Measurements from ENCODE around the gene TMEM126B.

The TMEM126B gene

DNA sequence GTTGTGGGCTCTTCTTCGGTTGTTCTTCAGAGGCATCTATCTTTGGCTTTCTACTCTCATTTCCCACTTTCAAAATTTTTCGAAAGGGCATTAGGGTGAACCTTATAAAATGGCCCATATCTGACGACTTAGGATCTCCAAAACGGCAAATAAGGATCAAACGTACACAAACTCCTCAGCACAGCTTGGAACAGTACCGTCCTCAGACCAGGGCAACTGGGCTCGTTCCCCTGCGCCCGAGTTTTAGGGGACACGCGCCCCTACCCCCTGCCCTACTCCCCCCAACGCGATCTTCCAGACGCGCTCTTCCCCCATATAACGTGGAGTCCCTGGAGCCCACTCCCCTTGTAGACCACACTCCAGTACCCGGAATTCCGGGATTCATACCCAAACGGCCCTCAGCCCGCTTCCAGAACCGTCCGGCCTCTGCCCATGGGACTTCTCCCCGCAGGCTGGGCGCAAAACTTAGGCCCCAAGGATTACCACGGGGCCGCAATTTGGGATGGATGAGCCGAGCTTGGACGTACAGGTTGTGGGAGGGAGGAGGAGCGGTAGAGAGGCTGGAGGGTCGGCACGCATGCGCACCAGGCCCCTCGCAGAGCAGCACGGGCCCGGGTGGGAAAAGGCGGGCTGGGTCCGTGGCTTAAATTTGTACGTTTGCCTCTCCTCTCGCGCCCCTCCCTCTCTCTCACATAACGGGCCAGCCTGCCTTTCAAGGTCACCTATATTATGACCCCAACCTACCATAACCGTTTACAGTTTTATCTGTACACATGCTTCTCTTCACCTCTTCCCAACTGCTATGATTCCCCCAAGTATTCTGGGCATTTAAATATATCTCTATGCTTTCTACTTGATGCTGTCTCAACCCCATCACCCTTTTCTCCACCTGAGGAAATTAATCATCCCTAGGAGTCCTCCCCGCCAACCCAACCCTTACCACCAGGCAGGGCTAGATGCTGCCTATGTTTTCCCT is 54.2 kb downstream of the TMEM126B start:
- DNase-seq (ENCODE audit: low spot score): no peak

DNA sequence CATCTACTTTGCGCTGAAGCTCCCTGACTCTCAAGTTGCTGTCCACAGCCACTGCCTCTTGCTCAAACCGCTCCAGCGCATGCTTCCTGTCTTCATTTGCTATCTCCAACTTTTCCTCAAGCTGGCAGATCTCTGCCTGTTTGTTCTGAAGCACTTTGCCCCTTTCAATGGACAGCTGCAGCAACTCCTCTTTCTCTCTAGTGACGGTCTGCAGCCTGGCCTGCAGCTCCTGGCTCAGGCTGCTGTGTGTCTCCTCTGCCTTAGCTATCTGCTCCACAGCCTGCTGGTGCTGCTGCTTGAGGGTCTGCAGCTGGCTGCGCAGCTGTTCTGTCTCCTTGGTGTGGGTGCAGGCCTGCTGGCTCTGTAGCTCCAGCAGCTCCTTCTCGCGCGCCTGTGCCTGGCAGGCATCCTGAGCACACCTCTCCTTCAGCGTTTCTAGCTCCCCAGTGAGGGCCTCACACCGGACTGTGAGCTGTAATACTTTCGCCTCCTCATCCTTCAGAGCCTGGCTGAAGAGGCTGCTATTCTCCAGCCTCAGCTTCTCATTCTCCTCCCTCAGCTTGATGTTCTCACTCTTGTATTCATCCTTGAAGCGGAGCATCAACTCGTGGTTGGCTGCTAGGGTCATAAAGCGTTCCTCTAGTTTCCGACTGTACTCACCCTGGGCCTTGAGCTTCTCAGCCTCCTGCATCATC is 56.9 kb downstream of the TMEM126B start:
- DNase-seq (ENCODE audit: low spot score): no peak

DNA sequence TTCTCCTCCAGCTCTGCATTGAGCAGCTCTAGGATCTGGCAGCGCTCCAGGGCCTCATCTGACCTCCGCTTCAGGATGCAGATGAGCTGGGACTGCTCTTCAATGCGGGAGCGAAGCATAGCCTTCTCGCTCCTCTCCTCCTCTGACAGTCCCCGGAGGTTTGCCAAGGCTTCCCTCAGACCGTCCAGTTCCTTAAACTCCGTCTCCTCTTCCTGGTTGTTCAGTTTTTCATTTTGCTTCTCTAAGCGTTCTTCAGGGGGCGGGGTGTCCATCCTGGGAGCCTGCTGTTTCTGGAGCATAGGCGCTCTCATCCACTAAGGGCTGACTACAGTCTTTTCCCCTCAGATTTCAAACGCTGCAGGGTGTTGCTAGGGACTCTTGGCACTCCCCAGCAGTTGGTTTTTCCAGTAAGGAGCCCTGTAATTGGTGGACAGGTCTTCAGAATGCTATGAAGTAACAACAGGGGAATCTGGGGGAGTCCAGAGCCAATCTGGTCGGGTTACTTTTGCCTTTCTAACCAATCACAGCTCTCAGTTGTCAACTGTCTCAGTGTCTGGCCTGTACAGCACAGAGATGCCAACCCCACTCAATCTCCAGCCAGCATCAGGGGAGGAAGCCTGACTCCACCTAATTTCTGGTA is 57.5 kb downstream of the TMEM126B start, which contains the start of gene CCDC89:
Gene CCDC89 (minus strand): TSS at position 376 of the 640 bp plus-strand sequence. CDS start 65 bp downstream, at position 311.
- DNase-seq (ENCODE audit: low spot score): no peak
